SK-N-SH (cell line): ENCODE results near the gene FBN1.

ENCODE experiments used
- CTCF ChIP-seq: fragments of 200-600 bp; sonication (generic); IDR thresholded peaks from 2 replicates; pipeline ENCODE4 v1.6.1; 2017; ENCODE audit warnings: antibody characterized with exemption, mild to moderate bottlenecking, moderate library complexity
- EP300 ChIP-seq, 2 experiments: IDR thresholded peaks; 2 replicates each; pipeline versions ENCODE4 v1.4.0 to v1.6.1; 2012; ENCODE audit warnings: borderline replicate concordance in 1 of 2, low read depth in 1 of 2, low read length in 1 of 2
- EZH2phosphoT487 ChIP-seq: fragments of 200-600 bp; sonication (generic); IDR thresholded peaks from 2 replicates; pipeline ENCODE4 v1.6.1; 2017; ENCODE audit warnings: low read depth, mixed run types, mild to moderate bottlenecking, antibody characterized with exemption, moderate library complexity, borderline replicate concordance
- FOXJ3 ChIP-seq: sonication (generic); formaldehyde crosslinking; IDR thresholded peaks from 2 replicates; pipeline ENCODE4 v1.5.1; 2020; ENCODE audit warnings: mild to moderate bottlenecking, missing genetic modification reagents
- JUND ChIP-seq: IDR thresholded peaks from 2 replicates; pipeline ENCODE4 v1.4.0; 2012
- MAX ChIP-seq: IDR thresholded peaks from 2 replicates; pipeline ENCODE4 v1.4.0; 2012; ENCODE audit warnings: low read depth
- POLR2AphosphoS5 ChIP-seq: IDR thresholded peaks from 2 replicates; pipeline ENCODE4 v1.6.1; 2012; ENCODE audit warnings: low read depth, low read length
- RAD21 ChIP-seq: IDR thresholded peaks from 2 replicates; pipeline ENCODE4 v1.6.1; 2012; ENCODE audit warnings: mild to moderate bottlenecking, low read length
- REST ChIP-seq: IDR thresholded peaks from 2 replicates; pipeline ENCODE4 v1.6.1; 2012; ENCODE audit warnings: mild to moderate bottlenecking, low read depth, low read length, moderate library complexity
- RFX5 ChIP-seq: IDR thresholded peaks from 2 replicates; pipeline ENCODE4 v1.6.1; 2012; ENCODE audit warnings: mild to moderate bottlenecking, improper control_type of control experiment, low read length
- USF2 ChIP-seq: fragments of 150-350 bp; IDR thresholded peaks from 2 replicates; pipeline ENCODE4 v1.6.1; 2017; ENCODE audit warnings: antibody characterized with exemption, low read length, low read depth, borderline replicate concordance

- TF ChIP-seq CTCF (no peak), EP300 (IDR thresholded peaks at IDR 0.05; ENCODE audit: borderline replicate concordance in 1 of 2, low read depth in 1 of 2, low read length in 1 of 2) (no peak), USF2 (no peak), RFX5 (no peak), REST (no peak), MAX (no peak), JUND (no peak), POLR2AphosphoS5 (no peak), FOXJ3 (CRISPR knock-in tag) (no peak), EZH2phosphoT487 (no peak), RAD21 (no peak)
Measured at GRCh38 chr15:48473667-48474066, 171.8 kb downstream of the FBN1 start.
